HG02840 (cell line): Measurements from ENCODE around the gene TPP1.

Experiments used
- ATAC-seq: cut with Tn5 transposase; IDR thresholded peaks from one replicate; pipeline ENCODE4 v1.9.1; 2021; ENCODE audit warnings: mild to moderate bottlenecking, moderate library complexity, moderate number of reproducible peaks; ENCODE audit not compliant: unreplicated experiment, low FRiP score

TPP1 gene

DNA sequence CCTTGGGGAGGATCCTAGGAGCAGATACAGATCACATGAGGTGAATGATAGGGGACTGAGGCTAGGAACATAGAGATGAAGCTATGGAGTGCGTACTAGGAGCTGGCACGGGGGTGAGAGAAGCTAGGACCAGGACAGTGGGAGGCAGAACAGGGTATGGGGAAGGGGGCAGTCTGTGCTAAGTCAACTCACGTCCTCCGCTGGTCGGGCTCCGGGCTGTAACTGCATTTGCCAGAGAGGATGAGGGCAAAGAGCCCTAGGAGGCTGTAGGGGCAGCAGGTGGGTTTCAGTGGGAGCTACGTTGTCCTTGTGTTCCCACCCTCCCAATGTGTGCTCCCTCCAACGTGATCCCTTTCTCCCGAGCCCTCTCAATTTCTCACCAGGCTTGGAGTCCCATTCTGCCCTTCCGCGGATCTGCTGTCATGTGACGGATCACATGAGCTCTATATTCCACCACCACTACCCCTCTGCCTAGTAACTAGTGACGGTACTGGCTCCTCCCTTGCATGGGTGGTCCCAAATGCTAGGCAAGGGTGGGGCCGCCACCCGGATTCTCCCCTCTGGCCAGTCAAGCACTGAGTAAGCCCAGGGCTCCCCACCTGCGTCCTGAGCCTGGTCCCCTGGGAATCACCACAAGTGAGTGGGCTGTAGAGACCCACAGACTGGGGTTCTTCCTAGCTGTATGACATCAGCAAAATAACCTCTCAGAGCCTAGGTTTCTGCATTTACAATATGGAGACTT is at the start of gene TPP1:
Gene TPP1, minus strand, starts transcription at position 419 of the 742 bp plus-strand sequence. Its CDS starts 22 bp downstream, at position 397.
- peak; percentile 99 for ATAC-seq

DNA sequence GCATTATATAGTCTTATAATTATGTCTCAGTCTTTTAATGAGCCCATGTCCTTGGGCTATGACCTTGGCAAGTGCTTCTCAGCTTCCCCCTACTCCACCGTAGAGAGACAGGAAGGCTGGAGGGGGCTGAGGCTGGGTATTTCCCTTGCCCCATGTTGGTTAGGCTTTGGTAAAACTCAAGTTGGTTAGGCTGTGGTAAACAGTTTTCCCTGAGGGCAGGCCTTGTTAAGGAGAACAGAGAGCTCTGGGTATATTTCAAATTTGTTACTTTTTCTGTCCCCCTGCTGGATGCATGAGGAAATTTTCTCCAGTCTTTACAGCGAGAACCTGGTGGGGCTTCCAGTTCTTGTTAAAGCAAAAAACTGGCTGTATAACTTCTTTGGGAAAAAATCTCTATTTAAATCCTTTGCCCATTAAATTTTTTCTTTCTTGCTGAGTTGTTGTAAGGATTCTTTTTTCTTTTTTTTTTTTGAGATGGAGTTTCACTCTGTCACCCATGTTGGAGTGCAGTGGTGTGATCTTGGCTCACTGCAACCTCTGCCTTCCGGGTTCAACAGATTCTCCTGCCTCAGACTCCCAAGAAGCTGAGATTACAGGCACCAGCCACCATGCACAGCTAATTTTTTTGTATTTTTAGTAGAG is 48.6 kb upstream of the TPP1 start:
- ATAC-seq, result no peak

DNA sequence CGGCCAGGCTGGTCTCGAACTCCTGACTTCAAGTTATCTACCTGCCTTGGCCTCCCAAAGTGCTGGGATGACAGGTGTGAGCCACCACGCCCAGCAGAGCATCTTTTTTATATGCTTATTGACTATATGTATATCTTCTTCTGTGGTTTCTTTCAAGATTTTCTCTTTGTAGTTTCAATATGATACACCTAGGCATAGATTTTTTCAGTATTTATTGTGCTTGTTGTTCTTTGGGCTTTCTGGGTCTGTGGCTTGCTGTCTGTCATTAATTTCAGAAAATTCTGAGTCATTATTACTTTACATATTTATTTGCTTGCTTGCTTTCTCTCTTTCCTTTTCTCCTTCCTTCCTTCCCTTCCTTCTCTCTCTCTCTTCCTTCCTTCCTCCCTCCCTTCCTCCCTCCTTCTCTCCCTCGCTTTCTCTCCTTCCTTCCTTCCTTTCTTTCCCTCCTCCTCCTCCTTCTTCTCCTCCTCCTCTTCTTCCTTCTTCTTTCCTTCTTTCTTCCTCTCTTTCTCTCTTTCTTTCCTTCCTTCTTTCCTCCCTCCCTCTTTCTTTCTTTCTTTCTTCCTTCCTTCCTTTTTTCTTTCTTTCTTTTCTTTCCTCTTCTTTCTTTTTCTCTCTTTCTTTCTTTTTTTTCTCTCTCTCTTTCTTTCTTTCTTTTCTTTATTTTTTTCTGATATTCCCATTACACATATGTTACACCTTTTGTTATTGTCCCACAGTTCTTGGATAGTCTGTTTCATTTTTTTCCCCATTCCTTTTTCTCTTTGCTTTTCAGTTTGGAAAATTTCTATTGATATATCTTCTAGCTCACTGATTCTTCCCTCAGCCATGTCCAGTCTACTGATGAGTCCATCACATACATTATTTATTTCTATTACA is 47.3 kb upstream of the TPP1 start:
- no peak for ATAC-seq

DNA sequence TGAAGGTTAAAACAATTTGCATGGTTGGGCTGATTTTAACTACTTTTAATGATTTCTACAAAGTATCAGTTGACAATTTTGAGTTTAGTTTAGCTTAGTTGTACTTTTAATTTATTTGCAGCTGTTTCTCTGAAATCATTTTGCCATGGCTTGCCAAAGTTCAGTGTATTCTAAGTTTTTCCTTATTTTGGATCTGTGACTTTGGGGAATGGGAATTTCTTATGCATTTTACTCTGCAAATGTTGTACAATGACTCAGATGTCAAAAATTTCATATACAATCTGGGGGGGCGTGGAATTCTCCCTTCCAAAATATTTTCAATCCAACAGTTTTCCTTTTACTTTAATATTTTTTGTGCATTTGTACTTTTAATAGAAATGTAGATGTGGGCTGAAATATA is 45.3 kb upstream of the TPP1 start:
- ATAC-seq, result no peak

DNA sequence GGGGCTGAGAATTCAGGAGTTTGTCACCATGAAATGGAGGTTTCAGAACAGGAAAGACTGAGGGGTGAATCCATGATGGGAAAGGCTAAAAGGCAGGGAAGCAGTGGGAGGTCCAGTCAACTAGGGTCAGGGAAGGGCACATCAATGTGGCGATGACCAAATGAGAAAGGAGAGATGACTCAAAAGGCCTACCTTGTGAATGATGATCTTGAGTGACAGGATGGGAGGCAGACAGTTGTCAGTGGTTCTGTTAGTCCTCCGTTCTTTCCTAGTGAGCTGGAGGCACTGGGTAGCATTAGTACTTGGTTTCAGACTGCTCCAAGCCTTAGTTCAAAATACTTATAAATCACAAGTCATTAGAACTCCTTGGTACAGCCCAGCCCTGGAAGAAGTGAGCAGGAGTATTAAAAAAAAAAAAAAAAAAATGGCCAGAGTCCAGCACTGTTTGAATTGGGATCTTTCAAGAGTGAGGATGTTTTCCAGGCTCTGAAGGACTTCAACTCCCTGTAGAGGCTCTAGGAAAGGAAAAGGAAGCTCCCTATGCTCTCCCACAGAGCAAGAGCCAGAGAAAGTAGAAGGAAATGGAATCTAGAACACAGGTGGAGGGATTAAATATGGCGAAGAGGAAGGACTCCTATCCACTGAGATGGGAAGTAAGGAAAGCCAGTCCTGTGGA is 44.7 kb upstream of the TPP1 start:
- no peak for ATAC-seq

DNA sequence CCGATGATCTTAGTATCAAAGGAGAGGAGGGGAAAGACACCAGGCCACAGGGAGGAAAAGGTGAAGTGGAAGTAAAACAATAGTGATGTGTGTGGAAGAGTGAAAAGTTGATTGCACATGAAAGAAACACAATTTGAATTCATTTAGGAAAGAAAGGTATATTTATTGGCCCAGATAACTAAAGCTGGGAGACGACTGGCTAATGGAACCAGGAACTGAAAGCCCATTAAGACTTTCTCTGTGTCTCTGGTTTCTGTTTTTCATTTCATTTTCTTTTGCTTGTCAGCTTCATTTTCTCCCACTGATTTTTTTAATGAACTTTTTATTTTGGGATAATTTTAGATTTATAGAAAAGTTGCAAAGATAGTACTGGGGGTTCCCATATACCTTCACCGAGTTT is 41.5 kb upstream of the TPP1 start:
- ATAC-seq, result no peak

DNA sequence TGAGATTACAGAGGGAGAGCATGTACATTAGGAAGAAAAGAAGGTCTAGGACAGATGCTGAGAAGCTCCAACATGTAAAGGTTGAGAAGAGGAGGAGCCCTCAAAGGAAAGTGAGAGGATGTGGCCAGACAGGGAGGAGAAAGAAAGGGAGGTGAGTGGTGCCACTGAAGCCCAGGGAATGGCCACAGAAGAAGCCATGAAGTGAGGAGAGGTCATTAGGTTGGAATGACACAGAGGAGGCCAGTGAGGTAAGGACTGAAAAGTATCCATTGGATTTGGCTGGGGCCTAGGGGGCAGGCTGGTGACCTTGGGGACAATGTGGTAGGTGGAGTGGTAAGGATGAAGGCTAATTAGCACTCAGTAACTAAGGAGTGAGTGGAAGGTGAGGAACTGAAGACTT is 39.4 kb upstream of the TPP1 start:
- ATAC-seq, result no peak

DNA sequence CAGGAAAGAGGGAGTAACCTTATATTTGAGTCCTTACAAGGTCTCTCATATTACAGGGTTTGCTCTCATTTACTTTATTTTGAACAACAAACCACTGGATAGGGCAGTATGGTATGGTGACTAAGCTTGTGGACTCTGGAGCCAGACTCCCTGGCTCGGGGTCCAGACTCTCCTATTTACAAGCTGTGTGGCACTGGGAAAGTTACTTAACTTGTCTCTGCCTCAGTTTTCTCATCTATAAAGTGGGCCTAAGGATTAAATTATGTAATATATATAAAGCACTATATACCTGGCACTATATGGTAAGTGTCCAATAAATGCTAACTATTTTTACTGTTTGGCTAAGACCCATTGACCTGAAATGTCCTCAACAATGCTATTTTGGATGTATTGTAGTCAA is 38.1 kb upstream of the TPP1 start:
- no peak for ATAC-seq

DNA sequence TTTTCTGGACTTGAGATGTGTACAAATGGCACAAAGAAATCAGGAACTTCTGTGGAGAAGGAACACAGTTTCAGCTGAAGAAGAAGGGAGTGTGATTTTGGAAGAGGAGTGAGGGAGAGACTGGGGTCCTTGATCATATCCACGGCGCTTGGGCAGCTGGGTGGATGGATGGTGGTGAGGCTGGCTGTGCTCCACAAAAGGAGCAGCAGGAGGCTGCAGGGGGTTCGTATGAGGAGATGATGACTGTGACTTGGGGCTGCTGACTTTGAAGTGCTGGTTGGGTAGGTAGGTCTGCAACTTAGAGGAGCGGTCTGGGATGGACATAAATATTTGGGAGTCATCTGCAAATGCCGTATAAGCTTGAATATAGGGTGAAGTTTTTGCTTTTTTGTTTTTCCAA is 37.7 kb upstream of the TPP1 start:
- no peak for ATAC-seq

DNA sequence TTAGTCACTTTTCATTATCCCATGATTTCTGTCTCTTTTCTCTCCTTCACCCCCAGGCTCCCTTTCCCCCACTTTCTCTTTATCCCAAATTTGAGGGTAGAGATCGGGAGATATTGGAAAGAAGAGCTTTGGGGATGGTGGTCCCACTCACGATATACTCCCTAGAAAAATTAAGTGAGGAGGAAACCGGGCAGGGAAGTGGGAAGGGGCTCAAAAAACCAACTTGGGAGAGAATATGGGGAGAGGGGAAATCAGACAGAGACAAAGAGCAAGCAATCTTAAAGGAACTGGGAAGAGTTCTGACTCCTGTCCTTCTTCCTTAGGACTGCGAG is 37.3 kb upstream of the TPP1 start:
- ATAC-seq, result no peak

DNA sequence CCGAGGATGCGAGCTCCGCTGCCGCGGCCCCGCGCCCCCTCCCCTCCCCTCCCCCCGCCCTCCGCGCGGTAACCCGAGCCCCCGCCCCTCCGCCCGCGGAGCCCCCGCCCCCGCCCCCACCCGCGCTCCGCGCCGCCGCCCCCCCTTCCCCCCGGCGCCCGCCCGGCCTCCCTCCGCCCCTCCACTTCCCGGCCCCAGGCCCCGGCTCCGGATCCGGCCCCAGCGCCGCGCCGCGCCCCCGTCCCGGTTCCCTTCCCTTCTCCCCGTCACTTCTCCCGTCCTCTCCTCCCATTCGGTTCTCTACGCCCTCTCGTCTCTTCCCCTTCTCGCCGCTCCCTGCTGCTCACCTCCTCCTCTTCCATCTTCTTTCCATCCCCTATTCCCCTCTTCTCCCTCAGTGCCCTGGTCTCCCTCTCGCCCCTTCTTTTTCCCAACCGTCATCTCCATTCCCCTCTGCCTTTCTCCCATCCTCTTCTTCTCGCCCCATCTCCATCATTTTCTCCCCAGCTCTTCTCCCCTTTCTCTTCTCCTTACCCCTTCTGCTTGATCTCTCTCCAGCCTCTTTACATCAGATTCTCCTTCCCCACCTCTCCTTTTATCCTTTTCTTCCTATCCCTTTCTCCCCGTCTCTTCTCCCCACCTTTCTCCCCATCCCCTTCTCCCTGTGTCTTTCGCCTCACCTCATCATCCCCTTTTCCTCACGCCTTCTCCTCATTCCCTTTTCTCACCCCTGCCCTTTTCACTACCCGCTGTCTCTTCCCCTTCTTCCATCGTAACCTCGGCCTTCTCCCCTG is 36.8 kb upstream of the TPP1 start, which contains the start of gene DCHS1:
Gene DCHS1, minus strand, starts transcription at position 20 of the 794 bp plus-strand sequence. CDS start 14,196 bp downstream, outside the sequence.
- no peak for ATAC-seq

DNA sequence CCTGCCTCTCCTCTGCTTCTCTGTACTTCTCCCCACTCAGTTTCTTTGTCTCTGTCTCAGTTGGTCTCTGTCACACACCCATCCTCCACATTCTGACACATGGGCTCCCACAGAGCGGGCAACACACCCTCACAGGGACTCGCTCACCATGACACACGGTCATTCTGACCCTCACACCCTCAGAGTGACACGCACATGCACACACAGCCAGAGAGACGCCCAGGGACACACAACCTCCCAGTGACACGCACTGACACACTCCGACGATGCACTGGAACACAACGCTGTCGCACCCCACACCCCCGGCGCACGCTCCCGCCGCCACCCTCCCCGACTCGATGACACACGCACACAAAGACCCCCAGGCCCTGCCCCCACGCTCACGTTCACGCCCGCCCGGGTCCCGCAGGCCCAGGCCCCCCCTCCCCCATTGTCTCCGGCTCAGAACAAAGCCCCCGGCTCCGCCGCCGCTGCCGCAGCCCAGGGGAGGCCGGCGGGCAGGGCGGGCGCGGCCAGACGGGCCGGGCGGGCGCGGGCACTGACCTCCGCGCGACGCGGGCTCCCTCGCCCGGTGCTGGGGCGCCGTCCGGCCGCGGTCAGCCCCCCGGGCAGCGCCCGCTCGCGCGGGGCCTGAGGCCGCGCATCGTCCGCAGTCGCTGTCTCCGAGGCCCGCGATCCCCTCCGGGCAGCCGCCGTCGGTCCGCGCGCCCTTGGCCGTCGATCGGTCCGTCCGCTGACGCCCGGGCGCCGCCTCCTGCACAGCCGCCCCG is 36.0 kb upstream of the TPP1 start:
- no peak for ATAC-seq

DNA sequence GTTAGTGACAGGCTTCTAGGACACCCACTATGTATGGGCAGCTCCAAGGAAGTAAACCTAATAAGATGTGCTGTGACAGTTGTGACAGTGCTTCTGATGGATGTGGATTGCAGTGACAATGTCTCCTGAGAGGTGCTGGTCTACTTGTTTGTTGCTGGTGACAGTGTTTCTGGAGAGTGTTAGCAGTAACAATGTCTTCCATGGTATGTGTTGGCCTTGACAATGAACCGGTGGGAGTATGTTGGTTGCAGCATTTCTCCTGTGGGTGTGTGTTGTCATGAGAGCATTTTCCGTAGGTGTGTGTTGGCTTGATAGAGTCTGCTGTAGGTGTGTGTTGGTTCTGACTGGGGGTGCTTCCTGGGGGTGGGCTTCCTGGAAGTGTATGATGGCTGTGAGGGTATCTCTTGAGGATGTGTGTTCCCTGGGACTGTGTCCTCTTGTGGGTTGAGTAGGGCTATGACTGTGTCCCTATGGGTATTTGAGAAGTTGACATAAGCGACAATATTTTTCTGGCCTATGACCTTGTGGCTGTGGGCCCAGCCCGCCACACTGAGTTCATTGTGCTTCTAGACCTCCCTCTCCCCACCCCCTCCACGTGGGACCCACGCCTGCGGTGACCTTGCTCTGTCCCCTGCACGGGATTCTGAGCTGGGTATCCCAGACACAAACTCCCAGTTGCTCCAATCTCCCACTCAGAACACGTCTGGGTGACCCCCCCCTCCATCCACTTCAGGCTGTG is 35.2 kb upstream of the TPP1 start:
- no peak for ATAC-seq

DNA sequence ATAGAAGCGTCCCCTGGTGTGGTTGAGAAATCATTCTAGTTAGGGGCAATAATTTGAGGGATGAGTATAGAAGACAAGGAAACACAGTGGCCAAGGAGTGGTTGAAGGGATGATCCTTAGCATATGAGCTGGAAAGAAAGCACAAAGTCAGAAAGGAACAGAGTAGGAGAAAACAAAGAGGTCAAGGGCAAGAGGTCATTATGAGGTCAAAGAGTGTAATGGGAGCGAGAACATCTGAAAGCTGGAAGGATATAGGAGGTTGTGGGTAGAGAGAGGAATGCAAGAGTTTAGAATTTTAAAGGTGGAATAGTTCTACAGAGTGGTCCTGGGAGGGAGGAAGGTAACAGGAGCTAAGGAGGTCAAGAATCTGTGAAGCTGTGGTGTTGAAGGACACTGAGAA is 34.4 kb upstream of the TPP1 start:
- no peak for ATAC-seq

DNA sequence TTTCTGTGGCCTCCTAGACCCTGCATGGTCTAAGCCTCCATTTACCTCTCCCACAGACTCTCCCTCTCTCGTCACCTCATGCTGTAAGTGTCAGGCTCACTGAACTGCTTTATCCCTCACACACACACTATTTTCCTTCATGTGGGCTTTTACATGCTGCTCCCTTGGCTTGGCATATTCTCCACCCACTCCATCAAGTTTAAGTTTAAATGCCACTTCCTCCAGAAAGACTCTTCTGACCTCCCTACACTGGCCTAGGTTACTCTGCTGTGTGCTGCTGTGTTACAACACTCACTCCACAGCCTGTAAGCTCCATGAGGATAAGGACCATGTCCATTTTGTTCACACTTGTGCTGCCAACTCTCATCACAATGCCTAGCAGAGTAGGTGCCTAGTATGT is 33.9 kb upstream of the TPP1 start:
- no peak for ATAC-seq

DNA sequence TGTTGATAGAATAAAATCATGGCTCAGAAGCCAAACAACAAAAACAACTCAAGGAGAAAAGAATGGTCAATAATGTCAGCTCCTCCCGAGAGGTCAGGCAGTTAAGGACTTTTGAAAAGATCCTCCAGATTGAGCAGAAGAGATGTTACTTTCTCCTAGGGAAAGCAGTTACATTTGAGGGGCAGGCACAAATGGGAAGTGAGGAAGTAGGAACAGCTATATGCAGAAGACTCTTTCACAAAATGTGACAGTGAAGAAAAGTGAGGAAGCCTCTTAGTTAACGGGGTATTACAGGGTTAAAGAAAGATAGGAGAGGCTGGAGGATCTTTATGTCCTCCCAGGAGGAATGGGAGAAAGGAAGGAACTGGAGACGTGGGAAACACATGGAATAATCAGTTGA is 33.0 kb upstream of the TPP1 start:
- no peak for ATAC-seq

DNA sequence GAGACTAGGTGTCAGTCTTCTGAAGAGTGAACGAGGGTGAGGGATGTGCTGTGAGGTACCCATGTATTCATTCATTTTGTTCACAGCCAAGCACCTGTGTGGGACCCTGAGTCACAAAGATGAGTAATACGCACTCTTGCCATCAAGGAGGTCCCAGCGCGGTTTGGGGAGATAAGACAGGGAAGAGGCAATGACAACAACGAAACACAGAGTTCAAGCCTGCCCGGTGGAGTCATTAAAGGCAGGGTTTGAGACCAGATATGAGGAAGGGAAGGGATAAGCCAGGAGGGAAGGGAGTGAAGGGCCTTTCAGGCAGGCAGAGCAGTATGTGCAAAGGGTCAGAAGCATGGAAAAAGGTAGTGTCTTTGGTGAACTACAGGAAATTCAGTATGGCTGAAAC is 31.8 kb upstream of the TPP1 start:
- ATAC-seq, result no peak

DNA sequence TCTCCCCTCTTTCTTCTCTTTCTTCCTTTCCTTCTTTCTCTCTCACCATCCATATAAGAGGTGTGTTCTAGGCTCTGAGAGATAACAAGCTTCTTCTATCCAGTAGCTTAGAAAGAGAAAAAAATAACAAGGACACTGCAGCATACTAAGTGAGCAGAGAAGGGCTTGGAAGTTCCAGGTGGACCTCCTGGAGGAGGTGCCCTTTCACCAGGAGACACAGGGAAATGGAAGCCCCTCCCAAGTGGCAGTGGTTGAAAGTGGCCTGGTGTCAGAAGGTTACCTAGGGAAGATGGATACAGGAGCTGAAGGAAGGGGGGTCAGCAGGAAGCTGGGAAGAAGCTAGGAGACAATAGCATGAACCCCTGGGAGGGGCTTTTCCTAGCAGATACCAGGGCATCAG is 30.9 kb upstream of the TPP1 start:
- ATAC-seq, result no peak

DNA sequence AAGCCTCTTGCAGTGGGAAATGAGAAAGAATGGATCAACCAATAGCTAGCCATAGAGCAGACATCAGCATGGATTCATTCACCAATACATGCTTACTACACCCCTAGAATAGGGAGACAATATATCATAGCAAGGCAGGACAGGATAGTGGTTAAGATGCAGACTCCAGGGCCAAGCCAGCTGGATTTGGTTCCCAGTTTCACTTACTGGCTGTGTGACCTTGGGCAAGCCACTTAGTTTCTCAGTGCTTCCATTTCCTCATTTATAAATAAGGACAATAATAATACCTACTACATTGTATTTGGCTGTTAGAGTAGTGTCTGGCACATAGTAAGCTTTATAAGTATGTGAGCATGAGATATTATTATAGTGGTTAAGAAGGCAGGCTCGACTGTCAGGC is 29.3 kb upstream of the TPP1 start:
- no peak for ATAC-seq
